ENCODE data around the gene TSR3.

- TF ChIP-seq CTCF (IDR thresholded peaks at IDR 0.05; ENCODE audit: low read depth, low read length, missing input control) (no peak), EGR1 (IDR thresholded peaks at IDR 0.05; ENCODE audit: low read depth in 2 of 2) (no peak), RXRA (IDR thresholded peaks at IDR 0.05) (no peak), REST (IDR thresholded peaks at IDR 0.05) (no peak), GABPA (IDR thresholded peaks at IDR 0.05 in 1 of 2, conservative IDR thresholded peaks at IDR 0.05 in 1 of 2) (peak in 1 of 2 donors; percentile 87)
These were observed at the start of gene TSR3, which contains the start of gene GNPTG for GRCh38 chr16:1351582-1352362.

Data from liver (tissue), 3 donors.